Lower leg skin (tissue), 3 donors: Measurements from ENCODE around the gene LDLR.
"Not testable (repeated sequence)": the region's sequence is repeated elsewhere in the genome, so short reads cannot be mapped to it uniquely, and the experiment has no call there.

ENCODE experiments used
- POLR2A ChIP-seq, 2 donors: fragments of 450-650 bp; IDR thresholded peaks; one replicate each; pipeline ENCODE4 v1.6.1; 2016 to 2017; ENCODE audit warnings: antibody characterized with exemption in 2 of 2, mild to moderate bottlenecking in 1 of 2, moderate library complexity in 1 of 2
- TF ChIP-seq, protein P1 (sequence below), 3 donors: fragments of 450-650 bp; IDR thresholded peaks; one replicate each; pipeline ENCODE4 v1.5.1; 2016; ENCODE audit warnings: antibody characterized with exemption in 3 of 3, mild to moderate bottlenecking in 3 of 3, moderate library complexity in 2 of 3

DNA sequence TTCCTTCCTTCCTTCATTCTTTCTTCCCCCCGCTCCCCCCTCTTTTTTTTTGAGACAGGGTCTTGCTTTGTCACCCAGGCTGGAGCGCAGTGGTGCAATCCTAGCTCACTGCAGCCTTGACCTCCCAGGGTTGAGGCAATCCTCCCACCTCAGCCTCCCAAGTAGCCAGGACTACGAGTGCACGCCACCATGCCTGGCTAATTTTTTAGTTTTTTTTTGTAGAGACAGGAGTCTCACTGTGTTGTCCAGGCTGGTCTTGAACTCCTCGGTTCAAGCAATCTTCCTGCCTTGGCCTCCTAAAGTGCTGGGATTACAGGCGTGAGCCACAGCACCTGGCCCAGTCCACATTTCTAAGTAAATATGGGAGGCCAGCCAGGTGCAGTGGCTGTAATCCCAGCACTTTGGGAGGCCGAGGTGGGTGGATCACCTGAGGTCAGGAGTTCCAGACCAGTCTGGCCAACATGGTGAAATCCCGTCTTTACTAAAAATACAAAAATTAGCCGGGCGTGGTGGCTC lies 50.8 kb downstream of the LDLR start:
- TF ChIP-seq, protein P1, sequence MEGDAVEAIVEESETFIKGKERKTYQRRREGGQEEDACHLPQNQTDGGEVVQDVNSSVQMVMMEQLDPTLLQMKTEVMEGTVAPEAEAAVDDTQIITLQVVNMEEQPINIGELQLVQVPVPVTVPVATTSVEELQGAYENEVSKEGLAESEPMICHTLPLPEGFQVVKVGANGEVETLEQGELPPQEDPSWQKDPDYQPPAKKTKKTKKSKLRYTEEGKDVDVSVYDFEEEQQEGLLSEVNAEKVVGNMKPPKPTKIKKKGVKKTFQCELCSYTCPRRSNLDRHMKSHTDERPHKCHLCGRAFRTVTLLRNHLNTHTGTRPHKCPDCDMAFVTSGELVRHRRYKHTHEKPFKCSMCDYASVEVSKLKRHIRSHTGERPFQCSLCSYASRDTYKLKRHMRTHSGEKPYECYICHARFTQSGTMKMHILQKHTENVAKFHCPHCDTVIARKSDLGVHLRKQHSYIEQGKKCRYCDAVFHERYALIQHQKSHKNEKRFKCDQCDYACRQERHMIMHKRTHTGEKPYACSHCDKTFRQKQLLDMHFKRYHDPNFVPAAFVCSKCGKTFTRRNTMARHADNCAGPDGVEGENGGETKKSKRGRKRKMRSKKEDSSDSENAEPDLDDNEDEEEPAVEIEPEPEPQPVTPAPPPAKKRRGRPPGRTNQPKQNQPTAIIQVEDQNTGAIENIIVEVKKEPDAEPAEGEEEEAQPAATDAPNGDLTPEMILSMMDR (IDR thresholded peaks at IDR 0.05): not testable (repeated sequence)
- TF ChIP-seq POLR2A (IDR thresholded peaks at IDR 0.05): not testable (repeated sequence)
